Transverse colon (tissue), 4 donors: ENCODE data around the gene NCOA1. TPM values are rescaled to one million over a fixed set of nuclear protein-coding genes. Genes with fewer than 3 reads are reported as not detected.

Experiments used
- DNase-seq: peaks from one replicate; pipeline ENCODE4 v3.0.0-alpha.2; 2019
- H3K27ac ChIP-seq, 4 donors: fragments of 200-600 bp; sonication (generic); 2 replicates each; pipeline ENCODE4 v1.5.1; 2016 to 2018; ENCODE audit warnings: inconsistent platforms in 4 of 4
- H3K27me3 ChIP-seq: fragments of 200-600 bp; sonication (generic); 2 replicates; pipeline ENCODE4 v1.5.1; 2017; ENCODE audit warnings: inconsistent platforms
- H3K36me3 ChIP-seq, 4 donors: fragments of 200-600 bp; sonication (generic); 2 replicates each; pipeline ENCODE4 v1.5.1; 2017 to 2019; ENCODE audit warnings: inconsistent platforms in 4 of 4
- H3K4me1 ChIP-seq, 4 donors: fragments of 200-600 bp; sonication (generic); 2 replicates each; pipeline ENCODE4 v1.5.1; 2017 to 2020; ENCODE audit warnings: inconsistent platforms in 4 of 4
- H3K4me3 ChIP-seq, 4 donors: fragments of 200-600 bp; sonication (generic); 1 replicate in 1 of 4; 2 replicates in 3 of 4; pipeline versions ENCODE4 v1.5.1 to v1.6.1; 2017 to 2019; ENCODE audit warnings: inconsistent platforms in 4 of 4
- H3K9me3 ChIP-seq, 2 donors: fragments of 200-600 bp; sonication (generic); 2 replicates each; pipeline ENCODE4 v1.5.1; 2017 to 2019; ENCODE audit warnings: inconsistent platforms in 2 of 2
- EP300 ChIP-seq: sonication (generic); formaldehyde crosslinking; IDR thresholded peaks from one replicate; pipeline ENCODE4 v1.6.1; 2017; ENCODE audit warnings: antibody characterized with exemption, low read depth
- POLR2A ChIP-seq: fragments of 450-650 bp; IDR thresholded peaks from one replicate; pipeline ENCODE4 v1.6.1; 2016; ENCODE audit warnings: antibody characterized with exemption, mild to moderate bottlenecking, moderate library complexity
- POLR2AphosphoS5 ChIP-seq, 3 donors: sonication (generic); formaldehyde crosslinking; IDR thresholded peaks; one replicate each; pipeline ENCODE4 v1.6.1; 2016; ENCODE audit warnings: antibody characterized with exemption in 3 of 3
- WGBS, 2 donors: methylation state at CpG; one replicate each; pipeline ENCODE4 v1.1.5; 2018; ENCODE audit warnings: low coverage in 1 of 2; 5-methylcytosine and 5-hydroxymethylcytosine counted together
- in situ Hi-C, 4 donors: fragments of 200-750 bp; cut with MboI; loops; one replicate each; pipeline versions ENCODE4 v1.15.0 to v1.15.1; 2017; ENCODE audit warnings: low sequenced_read_pairs in 3 of 4, low pct_ligation_motif_present in 1 of 4, low pct_unique_long_range_greater_than_20kb in 1 of 4
- intact Hi-C: fragments of 100-400 bp; cut with DNase I; formaldehyde crosslinking; loops from one replicate; pipeline ENCODE4 v1.15.1; 2023; ENCODE audit warnings: low total_unique reads
- total RNA-seq, 4 donors: library from RNA; depleted of rRNA; stranded (reverse); fragments of >200 nt; gene quantifications; one replicate each; pipeline ENCODE4 v1.1.0, GENCODE V29; 2016
- TF ChIP-seq, protein P1 (sequence below), 5 experiments: fragments of 200-600 bp in 3 of 5; fragments of 450-650 bp in 2 of 5; sonication (generic) in 3 of 5; IDR thresholded peaks; 1 replicate in 2 of 5; 2 replicates in 3 of 5; pipeline ENCODE4 v1.5.1; 2016 to 2017; ENCODE audit warnings: antibody characterized with exemption in 5 of 5, inconsistent platforms in 3 of 5, mild to moderate bottlenecking in 2 of 5, moderate library complexity in 1 of 5

NCOA1 gene
- total RNA-seq, 4 donors from 2014 or later = 32.9 to 56.5 (median 47.9) TPM

- Histone ChIP-seq H3K4me1 (peaks cover 0 to 8% (median 0%) of the 10 kb centered on the region in 4 donors), H3K4me3 (no peak overlapping the region), H3K36me3 (peaks cover 0 to 4% (median 0%) of the 10 kb centered on the region in 4 donors), H3K27me3 (no peaks in the 10 kb centered on the region), H3K9me3 (no peaks in the 10 kb centered on the region), H3K27ac (no peak overlapping the region)
- no peak for DNase-seq
- intact Hi-C loops = no loop called here
- TF ChIP-seq POLR2AphosphoS5 (IDR thresholded peaks at IDR 0.05) = no peak
- WGBS, 2 donors = 82% methylated on average over 3 of the region's 3 CpGs; no CpG with 5 or more reads in 1 of the 2 donors
- in situ Hi-C loops = no loop called here
Measured at GRCh38 chr2:24774373-24774772, 283.3 kb downstream of the NCOA1 start.

DNA sequence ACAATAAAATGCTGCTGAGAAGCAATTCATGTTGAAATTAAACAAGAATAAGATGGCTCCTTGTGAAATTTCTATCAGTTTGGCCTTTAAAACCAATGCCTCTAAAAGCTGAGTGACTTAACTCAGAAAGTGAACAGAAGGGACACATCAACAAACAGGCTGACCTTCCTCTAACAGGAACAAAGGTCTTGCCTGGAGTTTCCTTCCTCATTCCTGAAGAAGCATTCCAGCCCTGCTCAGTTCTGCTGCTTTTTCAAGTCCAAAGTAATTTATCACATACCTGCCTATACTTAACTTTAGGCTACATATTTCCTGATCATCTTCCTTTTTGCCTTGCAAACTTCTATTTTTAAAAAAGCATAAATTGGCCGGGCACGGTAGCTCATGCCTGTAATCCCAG, 288.1 kb downstream of the NCOA1 start:
- in situ Hi-C loops (no loop called here), intact Hi-C loops (no loop called here)
- Histone ChIP-seq H3K4me3 (no peak overlapping the region), H3K27ac (peak overlapping the region in 2 of 4 donors; percentile 4 to 31), H3K9me3 (no peaks in the 10 kb centered on the region), H3K36me3 (no peaks in the 10 kb centered on the region), H3K27me3 (no peaks in the 10 kb centered on the region), H3K4me1 (peaks cover 0 to 12% (median 0%) of the 10 kb centered on the region in 4 donors)
- TF ChIP-seq POLR2AphosphoS5 (IDR thresholded peaks at IDR 0.05) (no peak), POLR2A (no peak), EP300 (no peak)
- TF ChIP-seq, protein P1, sequence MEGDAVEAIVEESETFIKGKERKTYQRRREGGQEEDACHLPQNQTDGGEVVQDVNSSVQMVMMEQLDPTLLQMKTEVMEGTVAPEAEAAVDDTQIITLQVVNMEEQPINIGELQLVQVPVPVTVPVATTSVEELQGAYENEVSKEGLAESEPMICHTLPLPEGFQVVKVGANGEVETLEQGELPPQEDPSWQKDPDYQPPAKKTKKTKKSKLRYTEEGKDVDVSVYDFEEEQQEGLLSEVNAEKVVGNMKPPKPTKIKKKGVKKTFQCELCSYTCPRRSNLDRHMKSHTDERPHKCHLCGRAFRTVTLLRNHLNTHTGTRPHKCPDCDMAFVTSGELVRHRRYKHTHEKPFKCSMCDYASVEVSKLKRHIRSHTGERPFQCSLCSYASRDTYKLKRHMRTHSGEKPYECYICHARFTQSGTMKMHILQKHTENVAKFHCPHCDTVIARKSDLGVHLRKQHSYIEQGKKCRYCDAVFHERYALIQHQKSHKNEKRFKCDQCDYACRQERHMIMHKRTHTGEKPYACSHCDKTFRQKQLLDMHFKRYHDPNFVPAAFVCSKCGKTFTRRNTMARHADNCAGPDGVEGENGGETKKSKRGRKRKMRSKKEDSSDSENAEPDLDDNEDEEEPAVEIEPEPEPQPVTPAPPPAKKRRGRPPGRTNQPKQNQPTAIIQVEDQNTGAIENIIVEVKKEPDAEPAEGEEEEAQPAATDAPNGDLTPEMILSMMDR (IDR thresholded peaks at IDR 0.05) = no peak
- no peak for DNase-seq
- WGBS, 2 donors = 60% methylated on average over 2 of the region's 2 CpGs; no CpG with 5 or more reads in 1 of the 2 donors

GRCh38 chr2:24783641-24784040, 292.6 kb downstream of the NCOA1 start:
- Histone ChIP-seq H3K27me3 (no peaks in the 10 kb centered on the region), H3K9me3 (no peaks in the 10 kb centered on the region), H3K4me1 (peaks cover 0 to 11% (median 0%) of the 10 kb centered on the region in 4 donors), H3K36me3 (no peaks in the 10 kb centered on the region), H3K4me3 (no peak overlapping the region), H3K27ac (no peak overlapping the region)
- 90% methylated on average over 3 of the region's 3 CpGs; no CpG with 5 or more reads in 1 of the 2 donors for WGBS, 2 donors
- TF ChIP-seq POLR2A = no peak
- TF ChIP-seq EP300 = no peak
- TF ChIP-seq, protein P1 (IDR thresholded peaks at IDR 0.05) = no peak
- in situ Hi-C loops = no loop called here
- DNase-seq = no peak
- intact Hi-C loops = no loop called here

DNA sequence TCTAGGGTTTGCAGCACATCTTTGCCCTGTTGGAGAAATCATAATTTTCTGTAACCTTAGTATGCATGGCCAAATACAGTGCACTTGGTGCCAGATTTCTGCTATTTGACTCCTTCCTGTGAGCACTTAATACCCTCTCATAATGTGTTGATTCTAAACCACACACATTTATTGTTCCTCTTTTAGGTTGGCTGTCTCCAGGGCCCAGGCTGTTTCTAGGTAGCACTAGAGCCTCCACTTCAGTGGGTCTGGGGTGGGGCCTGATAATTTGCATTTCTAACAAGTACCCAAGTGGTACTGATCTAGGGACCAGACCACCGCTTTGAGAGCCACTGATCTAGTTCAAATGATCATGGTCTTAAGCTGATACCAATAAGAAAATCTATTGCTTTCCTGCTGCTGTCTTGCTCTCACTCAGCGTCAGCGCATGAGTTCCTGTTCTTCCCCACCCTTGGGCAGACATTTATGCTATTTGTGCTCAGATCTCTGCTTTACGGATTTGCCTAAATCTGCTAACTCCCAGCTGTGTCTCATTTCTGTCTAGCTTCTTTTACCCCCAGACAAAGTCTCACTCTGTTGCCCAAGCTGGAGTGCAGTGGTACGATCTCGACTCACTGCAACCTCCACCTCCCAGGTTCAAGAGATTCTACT, 294.7 kb downstream of the NCOA1 start:
- DNase-seq = no peak
- in situ Hi-C loops (no loop called here), intact Hi-C loops (no loop called here)
- Histone ChIP-seq H3K27me3 (no peaks in the 10 kb centered on the region), H3K27ac (no peak overlapping the region), H3K36me3 (no peaks in the 10 kb centered on the region), H3K9me3 (no peaks in the 10 kb centered on the region), H3K4me3 (no peak overlapping the region), H3K4me1 (no peaks in the 10 kb centered on the region)
- 83 to 94% methylated on average over 3 to 6 of the region's 6 CpGs for WGBS, 2 donors
- TF ChIP-seq EP300 = no peak
- no peak for TF ChIP-seq POLR2AphosphoS5 (IDR thresholded peaks at IDR 0.05)
- no peak for TF ChIP-seq POLR2A

DNA sequence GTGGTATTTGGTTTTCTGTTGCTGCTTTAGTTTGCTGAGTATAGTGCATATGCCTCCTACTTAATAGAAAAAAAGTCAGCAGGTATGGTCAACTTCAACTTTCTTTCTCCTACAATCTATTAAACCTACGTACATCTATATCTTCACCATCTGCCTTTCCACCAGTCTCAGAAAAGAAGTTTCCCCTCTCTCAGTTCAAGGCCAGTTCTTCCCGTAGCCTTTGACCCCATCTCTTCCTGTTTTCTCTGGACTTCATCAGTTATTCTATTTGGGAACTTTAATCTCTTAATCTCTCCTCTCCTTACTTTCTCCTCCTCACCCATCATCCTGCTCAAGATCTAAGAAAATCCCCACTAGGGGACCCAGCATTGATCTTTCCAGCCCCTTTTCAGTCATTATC, 296.5 kb downstream of the NCOA1 start:
- intact Hi-C loops = no loop called here
- Histone ChIP-seq H3K4me1 (peaks cover 4 to 10% (median 7%) of the 10 kb centered on the region in 4 donors), H3K27ac (no peak overlapping the region), H3K36me3 (no peaks in the 10 kb centered on the region), H3K27me3 (no peaks in the 10 kb centered on the region), H3K4me3 (no peak overlapping the region), H3K9me3 (no peaks in the 10 kb centered on the region)
- WGBS, 2 donors = 85 to 91% methylated on average over 2 of the region's 2 CpGs
- no peak for DNase-seq
- in situ Hi-C loops = no loop called here
- TF ChIP-seq POLR2A (no peak), POLR2AphosphoS5 (IDR thresholded peaks at IDR 0.05) (no peak), EP300 (no peak)
- TF ChIP-seq, protein P1 (IDR thresholded peaks at IDR 0.05) = no peak
